A673 (cell line): ENCODE measurements around the gene CCDC57.

Experiments
- CTCF ChIP-seq: fragments of 300-800, 200-600 bp; sonication (generic); conservative IDR thresholded peaks from 2 replicates; pipeline ENCODE4 v1.5.1; 2017; ENCODE audit warnings: low read depth, mild to moderate bottlenecking, antibody characterized with exemption, low read length, moderate library complexity, mixed read lengths
- EZH2 ChIP-seq: fragments of 200-600 bp; sonication (generic); IDR thresholded peaks from 2 replicates; pipeline ENCODE4 v1.6.1; 2017; ENCODE audit warnings: borderline replicate concordance, low read depth, mild to moderate bottlenecking, mixed read lengths, antibody characterized with exemption, low read length; ENCODE audit not compliant: poor library complexity, severe bottlenecking

- TF ChIP-seq CTCF (no peak), EZH2 (no peak)
These were observed 104.1 kb downstream of the CCDC57 start for GRCh38 chr17:82108496-82108945.
